ENCODE results near the gene UQCRHL.

DNA sequence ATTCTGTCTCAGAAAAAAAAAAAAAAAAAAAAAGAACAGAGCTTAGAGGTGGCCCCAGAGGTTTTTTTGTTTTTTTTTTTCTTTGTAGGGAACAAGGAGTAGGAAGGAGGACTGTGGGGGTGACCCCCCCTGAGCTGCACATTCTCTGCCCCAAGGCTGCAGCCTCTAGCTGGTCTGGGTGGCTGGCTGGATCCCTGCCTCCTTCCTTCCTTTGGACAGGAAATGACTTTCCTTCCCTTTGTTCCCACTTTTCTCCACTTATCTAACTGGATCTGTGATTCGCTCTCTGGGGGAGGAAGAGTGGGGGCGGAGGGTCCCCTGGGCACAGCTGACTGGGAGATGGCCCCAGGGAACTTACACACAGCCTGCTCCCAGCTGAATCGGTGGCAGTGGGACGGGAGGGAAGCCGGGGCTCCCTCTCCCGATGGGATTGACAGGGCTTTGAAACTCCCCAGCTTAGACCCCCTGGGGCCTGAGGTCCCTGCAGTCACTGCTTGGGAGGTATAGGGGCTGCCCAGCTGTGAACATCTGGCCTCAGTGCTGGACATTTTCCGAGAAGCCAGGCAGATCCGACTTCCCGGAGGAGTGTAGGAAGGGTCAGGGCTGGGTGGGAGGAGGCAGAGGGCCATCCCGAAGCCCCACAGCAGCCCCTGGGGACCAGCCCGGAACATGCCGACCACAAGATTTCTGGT is 46.8 kb downstream of the UQCRHL start:
- TF ChIP-seq, protein P1, sequence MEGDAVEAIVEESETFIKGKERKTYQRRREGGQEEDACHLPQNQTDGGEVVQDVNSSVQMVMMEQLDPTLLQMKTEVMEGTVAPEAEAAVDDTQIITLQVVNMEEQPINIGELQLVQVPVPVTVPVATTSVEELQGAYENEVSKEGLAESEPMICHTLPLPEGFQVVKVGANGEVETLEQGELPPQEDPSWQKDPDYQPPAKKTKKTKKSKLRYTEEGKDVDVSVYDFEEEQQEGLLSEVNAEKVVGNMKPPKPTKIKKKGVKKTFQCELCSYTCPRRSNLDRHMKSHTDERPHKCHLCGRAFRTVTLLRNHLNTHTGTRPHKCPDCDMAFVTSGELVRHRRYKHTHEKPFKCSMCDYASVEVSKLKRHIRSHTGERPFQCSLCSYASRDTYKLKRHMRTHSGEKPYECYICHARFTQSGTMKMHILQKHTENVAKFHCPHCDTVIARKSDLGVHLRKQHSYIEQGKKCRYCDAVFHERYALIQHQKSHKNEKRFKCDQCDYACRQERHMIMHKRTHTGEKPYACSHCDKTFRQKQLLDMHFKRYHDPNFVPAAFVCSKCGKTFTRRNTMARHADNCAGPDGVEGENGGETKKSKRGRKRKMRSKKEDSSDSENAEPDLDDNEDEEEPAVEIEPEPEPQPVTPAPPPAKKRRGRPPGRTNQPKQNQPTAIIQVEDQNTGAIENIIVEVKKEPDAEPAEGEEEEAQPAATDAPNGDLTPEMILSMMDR (IDR thresholded peaks at IDR 0.05 in 8 of 11, conservative IDR thresholded peaks at IDR 0.05 in 3 of 11): no peak
- TF ChIP-seq POLR2AphosphoS5 (IDR thresholded peaks at IDR 0.05) (peak; percentile 47 to 73 (median 66)), POLR2A (IDR thresholded peaks at IDR 0.05) (no peak)

Measured in spleen (tissue), 7 donors.